Right forelimb (tissue), 1 donor: ENCODE data around the gene SPINK13.
"Not testable (repeated sequence)": the region's sequence is repeated elsewhere in the genome, so short reads cannot be mapped to it uniquely, and the experiment has no call there.

Source experiments
- DNase-seq: peaks from one replicate; pipeline ENCODE4 v3.0.0-alpha.2; 2018

SPINK13 gene, protein sequence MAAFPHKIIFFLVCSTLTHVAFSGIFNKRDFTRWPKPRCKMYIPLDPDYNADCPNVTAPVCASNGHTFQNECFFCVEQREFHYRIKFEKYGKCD

DNA sequence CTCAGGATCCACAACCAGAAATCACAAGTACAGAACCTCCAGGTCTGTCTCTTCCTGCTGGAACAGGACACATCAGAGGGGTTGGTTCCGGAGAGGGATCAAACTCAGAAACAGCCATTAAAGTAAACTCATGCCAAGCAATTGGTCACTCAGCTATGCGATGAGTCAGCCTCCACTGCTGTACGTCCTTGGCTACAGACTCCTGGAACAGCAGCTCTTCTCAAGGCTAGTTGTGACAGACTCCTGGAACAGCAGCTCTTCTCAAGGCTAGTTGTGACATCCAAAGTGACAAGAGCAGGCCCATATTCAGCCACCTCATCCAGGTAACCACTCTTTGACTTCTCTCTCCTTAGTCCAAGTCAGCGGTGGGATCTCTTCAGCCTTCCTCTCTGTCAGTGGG lies at the start of gene SPINK13:
Gene SPINK13, plus strand, starts transcription at position 229 of the 400 bp plus-strand sequence. CDS start 1,279 bp downstream, outside the sequence.
- no peak for DNase-seq

DNA sequence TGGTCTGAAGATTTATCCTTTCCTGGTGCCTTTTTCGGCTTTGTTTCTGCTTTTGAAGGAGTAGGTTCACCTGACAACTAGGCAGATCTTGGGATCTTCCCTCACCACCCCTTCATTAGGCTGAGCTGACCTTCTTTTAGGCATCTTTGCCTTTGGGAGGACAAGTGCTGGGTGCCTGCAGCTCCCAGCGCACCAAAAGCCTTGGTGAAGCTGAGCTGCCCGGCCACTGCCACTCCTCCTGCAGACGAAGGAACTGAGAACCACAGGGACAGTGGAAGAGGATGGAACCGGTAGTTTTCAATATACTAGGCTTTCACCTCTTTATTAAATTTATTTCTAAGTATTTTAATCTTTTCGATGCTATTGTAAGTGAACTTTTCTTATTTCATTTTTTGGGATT lies 47.1 kb upstream of the SPINK13 start:
- DNase-seq = no peak

GRCh38 chr5:148224117-148224742 lies 44.4 kb upstream of the SPINK13 start:
- no peak for DNase-seq

- no peak for DNase-seq
Measured at GRCh38 chr5:148228392-148228984, 40.1 kb upstream of the SPINK13 start.

GRCh38 chr5:148229840-148230239 lies 38.8 kb upstream of the SPINK13 start:
- DNase-seq = no peak

GRCh38 chr5:148230240-148230639 lies 38.4 kb upstream of the SPINK13 start:
- DNase-seq = no peak

GRCh38 chr5:148237785-148238417 lies 30.7 kb upstream of the SPINK13 start:
- no peak for DNase-seq

DNA sequence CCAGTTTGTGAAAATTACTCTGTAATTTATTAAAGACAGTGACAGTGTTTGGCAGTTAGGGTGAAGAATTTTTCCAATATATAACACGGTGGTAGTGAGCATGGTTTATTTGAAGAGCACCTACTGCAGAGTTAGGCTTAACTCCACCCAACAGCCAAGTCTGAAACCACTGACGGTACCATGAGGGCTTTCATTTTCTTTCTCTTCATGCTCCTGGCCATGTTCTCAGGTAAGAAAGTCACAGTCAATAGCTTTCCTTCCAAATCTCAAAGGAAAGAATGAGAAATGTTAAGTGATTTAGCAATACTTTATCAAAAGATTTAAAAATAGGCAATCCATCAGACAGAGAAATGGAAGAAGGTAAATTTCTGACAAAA lies 30.2 kb upstream of the SPINK13 start, which contains the start of gene MARCOL:
Gene MARCOL, plus strand, starts transcription at position 108 of the 377 bp plus-strand sequence. Its CDS starts 73 bp downstream, at position 181.
- DNase-seq = no peak

- DNase-seq = no peak
Measured at GRCh38 chr5:148248894-148249293, 19.7 kb upstream of the SPINK13 start.

GRCh38 chr5:148255456-148255855 lies 13.1 kb upstream of the SPINK13 start:
- DNase-seq = no peak

DNA sequence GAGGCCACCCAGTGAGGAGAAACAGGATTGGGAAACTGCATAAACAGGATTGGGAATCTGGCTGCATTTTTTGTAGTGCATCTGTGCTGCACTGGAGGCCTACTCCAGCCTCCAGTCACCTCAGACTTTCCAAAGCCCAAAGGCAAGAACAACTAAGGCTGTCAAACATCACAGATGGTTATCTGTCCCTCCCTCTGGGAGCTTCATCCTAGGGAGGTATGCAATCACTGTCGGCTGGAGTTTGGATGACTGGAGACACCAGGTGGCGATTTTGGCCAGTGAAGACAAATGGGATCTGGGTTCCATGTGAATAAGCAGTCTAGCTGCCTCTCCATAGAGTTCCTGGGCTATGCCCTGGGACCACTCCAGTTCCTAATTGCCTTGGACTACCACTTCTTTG lies 9.3 kb upstream of the SPINK13 start:
- no peak for DNase-seq

DNA sequence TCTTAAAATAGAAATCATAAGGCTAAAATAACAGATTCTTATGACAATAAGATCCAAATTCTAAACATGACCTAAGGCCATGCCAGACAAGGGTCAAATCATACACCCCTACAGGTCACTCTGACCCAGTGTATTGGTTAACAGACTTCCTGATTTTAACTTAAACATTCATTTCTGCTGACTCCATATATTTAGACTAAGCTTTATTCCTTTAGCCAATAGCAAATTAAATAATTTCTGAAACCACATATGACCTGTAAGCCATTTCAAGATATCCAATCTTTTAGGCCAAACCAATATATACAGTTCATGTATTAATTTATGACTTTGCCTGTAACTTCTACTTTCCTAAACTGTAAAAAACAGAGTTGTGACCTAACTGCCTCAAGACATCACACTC lies 7.4 kb upstream of the SPINK13 start:
- no peak for DNase-seq

GRCh38 chr5:148267962-148268361 lies 632 bp upstream of the SPINK13 start:
- DNase-seq = no peak

- DNase-seq = not testable (repeated sequence)
Measured at GRCh38 chr5:148275129-148275528, 6.5 kb downstream of the SPINK13 start.

GRCh38 chr5:148280893-148281292 lies 12.3 kb downstream of the SPINK13 start:
- not testable (repeated sequence) for DNase-seq

- DNase-seq = not testable (repeated sequence)
Measured at GRCh38 chr5:148281336-148281735, 12.7 kb downstream of the SPINK13 start.

DNA sequence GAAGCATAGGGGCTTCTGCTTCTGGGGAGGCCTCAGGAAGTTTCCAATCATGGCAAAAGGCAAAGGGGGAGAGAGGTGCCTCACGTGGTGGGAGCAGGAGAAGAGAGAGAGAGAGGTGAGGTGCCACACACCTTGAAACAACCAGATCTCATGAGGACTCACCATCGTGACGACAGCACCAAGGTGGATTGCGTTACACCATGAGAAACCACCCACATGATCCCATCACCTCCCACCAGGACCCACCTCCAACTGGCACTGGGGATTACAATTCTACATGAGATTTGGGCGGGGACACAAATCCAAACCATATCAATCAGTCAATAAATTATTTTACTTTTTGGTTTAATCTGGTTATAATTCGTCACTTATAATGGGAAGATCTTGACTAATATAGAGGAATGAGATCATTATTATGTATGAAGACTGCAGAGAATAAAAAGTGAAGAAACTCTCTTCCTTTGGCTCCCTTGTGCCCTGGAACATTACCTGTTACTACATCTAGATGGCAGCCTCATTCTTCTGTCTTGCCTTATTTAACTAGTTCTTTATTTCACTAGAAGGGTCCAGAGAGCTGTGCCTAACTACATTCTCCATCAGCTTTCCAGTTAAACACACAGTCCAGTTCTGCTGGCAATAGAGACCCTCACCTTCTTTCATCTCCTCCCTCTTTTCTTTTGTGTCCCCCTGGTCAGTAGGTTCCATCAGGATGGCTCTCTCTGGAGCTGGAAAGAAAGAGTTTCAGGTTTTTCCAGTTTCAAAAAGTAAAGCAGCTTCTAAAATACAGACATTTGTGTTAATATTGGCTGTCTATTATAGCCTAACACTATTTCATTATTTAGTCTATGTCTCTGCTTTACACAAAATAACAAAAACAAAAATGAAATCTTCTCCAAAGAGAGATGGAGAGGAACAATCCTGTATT lies 21.9 kb downstream of the SPINK13 start:
- no peak for DNase-seq

- DNase-seq = no peak
Measured at GRCh38 chr5:148297731-148298130, 29.1 kb downstream of the SPINK13 start.

- DNase-seq = no peak
Measured at GRCh38 chr5:148306446-148306845, 37.9 kb downstream of the SPINK13 start.

- no peak for DNase-seq
Measured at GRCh38 chr5:148309019-148309418, 40.4 kb downstream of the SPINK13 start.

- DNase-seq = no peak
Measured at GRCh38 chr5:148309746-148310145, 41.2 kb downstream of the SPINK13 start.

DNA sequence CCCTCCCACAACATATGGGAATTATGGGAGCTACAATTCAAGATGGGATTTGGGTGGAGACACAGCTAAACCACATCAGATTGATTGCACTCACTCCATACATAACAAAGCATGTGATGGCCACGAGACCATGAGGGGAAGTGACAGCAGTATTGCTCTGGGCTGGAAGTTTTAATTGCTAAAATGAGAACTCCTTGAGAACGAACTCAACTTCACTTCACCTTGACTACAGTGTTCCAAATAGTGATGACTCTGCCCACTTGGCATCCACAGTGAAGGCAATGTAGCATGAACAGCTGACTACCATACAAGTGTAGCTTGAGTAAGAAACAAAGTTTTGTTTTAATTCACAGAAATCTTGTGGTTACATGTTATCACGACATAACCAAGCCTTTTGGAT lies 42.9 kb downstream of the SPINK13 start:
- DNase-seq = no peak

- no peak for DNase-seq
Measured at GRCh38 chr5:148312153-148312552, 43.6 kb downstream of the SPINK13 start, which contains the start of gene SPINK7. Gene SPINK7, plus strand, starts transcription at chr5:148312423. Its CDS starts 61 bp downstream, at chr5:148312484.
